ENCODE data around the gene DNAAF5.

DNA sequence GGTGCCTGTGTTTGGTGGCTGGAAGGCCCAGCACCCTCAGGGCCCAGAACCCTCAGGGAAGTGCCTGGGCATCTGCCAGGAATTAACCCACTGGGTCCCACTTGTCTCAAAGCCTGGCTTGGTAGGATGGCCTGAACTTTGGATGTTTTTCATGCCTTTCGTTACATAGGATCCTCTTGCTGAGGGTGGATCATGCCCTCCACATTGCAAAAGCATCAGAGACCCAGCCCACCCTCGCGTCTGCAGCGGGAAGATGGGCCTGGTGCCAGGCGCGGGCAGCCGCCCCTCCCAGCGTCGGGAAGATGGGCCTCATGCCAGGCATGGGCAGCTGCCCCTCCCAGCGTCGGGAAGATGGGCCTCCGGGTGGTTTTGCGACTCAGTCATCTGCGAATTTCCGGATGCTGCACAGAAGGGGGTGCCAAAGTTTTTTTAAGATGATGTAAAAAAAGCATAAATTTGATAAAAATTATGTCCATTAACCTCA is 52.5 kb downstream of the DNAAF5 start:
- TF ChIP-seq, protein P1, sequence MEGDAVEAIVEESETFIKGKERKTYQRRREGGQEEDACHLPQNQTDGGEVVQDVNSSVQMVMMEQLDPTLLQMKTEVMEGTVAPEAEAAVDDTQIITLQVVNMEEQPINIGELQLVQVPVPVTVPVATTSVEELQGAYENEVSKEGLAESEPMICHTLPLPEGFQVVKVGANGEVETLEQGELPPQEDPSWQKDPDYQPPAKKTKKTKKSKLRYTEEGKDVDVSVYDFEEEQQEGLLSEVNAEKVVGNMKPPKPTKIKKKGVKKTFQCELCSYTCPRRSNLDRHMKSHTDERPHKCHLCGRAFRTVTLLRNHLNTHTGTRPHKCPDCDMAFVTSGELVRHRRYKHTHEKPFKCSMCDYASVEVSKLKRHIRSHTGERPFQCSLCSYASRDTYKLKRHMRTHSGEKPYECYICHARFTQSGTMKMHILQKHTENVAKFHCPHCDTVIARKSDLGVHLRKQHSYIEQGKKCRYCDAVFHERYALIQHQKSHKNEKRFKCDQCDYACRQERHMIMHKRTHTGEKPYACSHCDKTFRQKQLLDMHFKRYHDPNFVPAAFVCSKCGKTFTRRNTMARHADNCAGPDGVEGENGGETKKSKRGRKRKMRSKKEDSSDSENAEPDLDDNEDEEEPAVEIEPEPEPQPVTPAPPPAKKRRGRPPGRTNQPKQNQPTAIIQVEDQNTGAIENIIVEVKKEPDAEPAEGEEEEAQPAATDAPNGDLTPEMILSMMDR (IDR thresholded peaks at IDR 0.05) = no peak
- no peak for TF ChIP-seq POLR2A (IDR thresholded peaks at IDR 0.05)

Data from body of pancreas (tissue), 4 donors.